Femur (tissue), 1 donor: ENCODE results near the gene RAB7A.
A peak's percentile ranks its signal among the peaks of the same experiment; 100 is the strongest.
"Not testable (repeated sequence)": the region's sequence is repeated elsewhere in the genome, so short reads cannot be mapped to it uniquely, and the experiment has no call there.

ENCODE experiments used
- DNase-seq: peaks from one replicate; pipeline ENCODE4 v3.0.0-alpha.2; 2017

Gene RAB7A

DNA sequence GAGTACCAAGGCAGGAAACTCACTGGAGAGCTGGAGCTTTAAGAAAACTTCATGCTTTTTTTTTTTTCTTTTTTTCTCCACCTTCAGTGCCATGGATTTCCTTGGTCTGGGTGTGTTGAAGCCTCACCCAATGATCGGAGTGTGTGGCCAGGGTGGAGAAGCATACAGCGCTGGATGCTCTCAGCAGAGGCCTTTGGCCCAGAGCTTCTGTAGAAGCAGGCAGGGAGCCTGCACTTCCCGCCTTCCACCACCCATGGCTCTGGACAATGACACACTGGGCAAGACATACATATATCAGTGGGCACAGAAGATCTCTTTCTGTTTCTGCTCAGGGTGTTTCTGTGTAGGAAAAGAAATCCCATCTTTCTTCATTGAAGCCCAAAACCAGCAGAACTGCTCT lies 97.6 kb downstream of the RAB7A start:
- DNase-seq: no peak

GRCh38 chr3:128824132-128824850 lies 98.3 kb downstream of the RAB7A start:
- no peak for DNase-seq

DNA sequence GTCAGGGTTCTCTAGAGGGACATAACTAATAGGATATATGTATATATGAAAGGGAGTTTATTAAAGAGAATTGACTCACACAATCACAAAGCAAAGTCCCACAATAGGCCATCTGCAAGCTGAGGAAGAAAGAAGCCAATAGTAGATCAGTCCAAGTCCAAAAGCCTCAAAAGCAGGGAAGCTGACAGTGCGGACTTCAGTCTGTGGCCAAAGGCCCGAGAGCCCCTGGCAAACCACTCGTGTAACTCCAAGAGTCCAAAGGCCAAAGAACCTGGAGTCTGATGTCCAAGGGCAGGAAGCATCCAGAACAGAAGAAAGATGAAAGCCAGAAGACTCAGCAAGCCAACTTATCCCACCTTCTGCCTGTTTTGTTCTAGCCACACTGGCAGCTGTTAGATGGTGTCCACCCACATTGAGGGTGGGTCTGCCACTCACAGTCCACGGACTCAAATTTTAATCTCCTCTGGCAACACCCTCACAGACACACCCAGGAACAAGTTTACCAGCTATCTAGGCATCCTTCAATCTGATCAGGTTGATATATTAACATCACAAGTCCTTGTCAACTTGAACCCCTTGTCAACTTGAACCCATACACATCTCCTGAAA lies 99.2 kb downstream of the RAB7A start:
- DNase-seq: no peak

DNA sequence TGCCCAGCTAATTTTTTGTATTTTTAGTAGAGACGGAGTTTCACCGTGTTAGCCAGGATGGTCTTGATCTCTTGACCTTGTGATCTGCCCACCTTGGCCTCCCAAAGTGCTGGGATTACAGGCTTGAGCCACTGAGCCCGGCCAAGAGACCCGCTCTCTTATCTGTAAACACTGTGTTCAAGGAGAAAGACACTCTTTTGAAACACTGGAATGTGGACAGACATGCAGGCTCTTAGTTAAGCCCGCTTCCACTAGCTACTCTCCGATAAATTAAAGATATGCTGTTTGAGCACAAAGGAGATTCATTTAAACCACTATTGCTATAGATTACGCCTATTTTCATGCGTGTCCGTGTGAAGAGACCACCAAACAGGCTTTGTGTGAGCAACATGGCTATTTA lies 103.1 kb downstream of the RAB7A start:
- not testable (repeated sequence) for DNase-seq

DNA sequence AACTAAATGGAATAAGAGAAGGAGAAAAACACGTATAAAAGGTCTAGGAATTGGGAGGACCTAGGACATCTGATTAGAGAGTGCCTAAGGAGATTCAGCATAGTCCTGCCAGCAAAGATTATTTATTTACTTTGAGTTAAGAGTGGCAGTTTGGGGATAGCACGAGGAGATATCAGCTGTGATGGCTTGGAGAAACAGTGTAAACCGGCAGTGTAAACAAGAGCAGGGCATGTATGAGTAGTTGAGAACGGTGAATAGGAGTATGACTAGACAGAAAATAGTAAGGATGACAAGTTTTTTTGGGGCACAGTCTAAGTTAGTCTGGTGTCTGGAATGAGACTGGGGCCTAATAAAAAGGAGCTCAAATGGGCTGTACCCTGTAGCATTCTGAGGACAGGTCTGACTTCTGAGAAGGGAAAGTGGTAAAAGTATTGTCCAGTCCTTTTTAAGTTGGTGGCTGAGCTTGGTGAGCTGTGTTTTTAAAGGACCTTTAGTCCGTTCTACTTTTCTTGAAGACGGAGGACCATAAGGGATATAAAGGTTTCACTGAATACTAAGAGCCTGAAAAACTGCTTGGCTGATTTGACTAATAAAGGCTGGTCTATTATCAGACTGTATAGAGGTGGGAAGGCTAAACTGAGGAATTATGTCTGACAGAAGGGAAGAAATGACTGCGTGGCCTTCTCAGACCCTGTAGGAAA lies 104.1 kb downstream of the RAB7A start:
- DNase-seq: not testable (repeated sequence)

DNA sequence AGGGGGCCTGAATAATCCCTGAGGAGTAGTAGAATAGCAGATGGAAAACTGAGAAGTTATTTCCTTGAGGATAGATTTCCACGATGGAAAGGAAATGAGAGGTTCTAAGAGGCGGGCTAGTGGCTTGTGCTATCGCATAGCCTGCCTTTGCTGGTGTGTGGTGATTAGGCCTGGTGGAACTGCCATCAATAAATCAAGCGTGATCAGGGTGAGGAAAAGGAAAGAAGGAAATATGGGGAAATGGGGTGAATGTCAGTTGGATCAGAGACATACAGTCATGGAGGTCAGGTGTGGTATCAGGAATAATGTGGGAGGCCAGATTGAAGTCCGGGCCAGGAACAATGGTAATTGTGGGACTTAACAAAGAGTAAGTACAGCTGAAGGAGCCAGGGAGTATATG lies 104.8 kb downstream of the RAB7A start:
- not testable (repeated sequence) for DNase-seq

DNA sequence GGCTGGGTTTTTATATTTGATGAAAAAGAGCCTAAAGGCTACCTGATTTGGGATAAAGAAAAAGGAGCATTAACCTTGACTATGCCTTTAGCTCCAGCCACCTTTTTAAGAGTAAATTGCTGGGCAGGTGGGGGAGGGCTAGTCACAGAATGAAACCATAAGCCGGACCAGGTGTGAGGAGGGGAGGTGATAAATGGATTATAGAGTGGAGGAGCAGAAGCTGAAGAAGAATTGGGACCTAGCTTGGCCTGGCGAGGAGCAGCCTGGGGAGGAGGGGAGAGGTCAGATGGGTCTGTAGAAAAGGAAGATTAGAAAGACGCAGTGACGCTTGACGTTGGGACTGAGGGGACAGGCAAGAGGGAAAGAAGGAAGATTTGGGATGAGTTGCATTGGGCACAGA lies 107.0 kb downstream of the RAB7A start:
- DNase-seq: not testable (repeated sequence)

DNA sequence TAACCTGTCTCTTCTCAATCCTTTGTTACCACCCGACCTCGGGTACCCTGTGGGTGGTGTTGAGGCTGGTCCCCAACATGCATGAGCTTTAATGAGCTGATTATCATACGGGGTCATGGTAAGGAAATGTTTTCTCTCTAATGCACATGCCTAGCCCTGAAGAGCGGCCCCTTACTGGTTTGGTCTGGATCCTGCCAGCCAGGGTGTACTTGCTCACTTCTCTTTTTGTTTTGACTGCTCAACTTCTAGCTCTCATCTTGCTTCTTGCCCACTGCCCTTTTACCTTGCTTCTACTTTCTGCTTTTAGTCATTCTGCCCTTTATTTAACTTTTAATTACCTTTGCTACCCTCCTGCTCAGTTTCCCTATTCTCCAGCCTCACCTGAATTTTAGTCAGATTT lies 109.1 kb downstream of the RAB7A start:
- no peak for DNase-seq

GRCh38 chr3:128841926-128842920 lies 116.2 kb downstream of the RAB7A start:
- no peak for DNase-seq

GRCh38 chr3:128844502-128844901 lies 118.5 kb downstream of the RAB7A start:
- no peak for DNase-seq

- DNase-seq: no peak
Observed at GRCh38 chr3:128845119-128845777, 119.3 kb downstream of the RAB7A start.

DNA sequence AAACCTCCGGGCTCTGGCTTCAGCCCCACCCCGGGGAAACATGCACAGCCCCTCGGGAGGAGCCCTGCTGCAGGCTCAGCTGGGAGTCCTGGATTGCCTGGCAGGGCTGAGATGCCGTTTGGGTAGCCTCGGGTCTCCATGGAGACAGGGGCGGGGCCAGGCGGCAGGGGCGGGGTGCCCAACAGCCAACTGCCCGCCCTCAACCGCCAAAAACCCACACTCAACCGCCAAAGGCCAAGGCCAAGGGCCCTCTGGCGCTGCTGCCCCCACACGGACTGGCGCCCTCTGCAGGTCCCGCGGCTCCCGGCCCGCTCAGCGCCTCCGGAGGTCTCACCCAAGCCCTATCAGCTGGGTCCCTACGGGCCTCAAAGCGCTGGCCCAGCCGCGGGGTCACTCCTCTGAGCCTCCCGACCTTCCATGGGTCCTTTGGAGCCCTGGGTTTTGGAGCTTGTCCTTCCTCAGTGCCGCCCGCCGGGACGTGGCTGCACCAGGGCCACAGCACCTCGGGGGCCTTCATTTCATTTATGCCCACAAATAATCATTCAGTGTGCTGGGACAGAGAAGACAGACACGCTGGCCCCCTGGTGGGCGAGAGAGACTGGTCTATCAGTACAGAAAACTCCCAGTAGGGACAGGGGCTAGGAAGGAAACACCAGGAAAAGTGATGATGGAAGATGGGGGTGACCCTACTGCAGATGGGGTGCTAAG lies 119.9 kb downstream of the RAB7A start:
- DNase-seq: peak; percentile 90

- peak; percentile 40 for DNase-seq
Observed at GRCh38 chr3:128846486-128846891, 120.5 kb downstream of the RAB7A start.

DNA sequence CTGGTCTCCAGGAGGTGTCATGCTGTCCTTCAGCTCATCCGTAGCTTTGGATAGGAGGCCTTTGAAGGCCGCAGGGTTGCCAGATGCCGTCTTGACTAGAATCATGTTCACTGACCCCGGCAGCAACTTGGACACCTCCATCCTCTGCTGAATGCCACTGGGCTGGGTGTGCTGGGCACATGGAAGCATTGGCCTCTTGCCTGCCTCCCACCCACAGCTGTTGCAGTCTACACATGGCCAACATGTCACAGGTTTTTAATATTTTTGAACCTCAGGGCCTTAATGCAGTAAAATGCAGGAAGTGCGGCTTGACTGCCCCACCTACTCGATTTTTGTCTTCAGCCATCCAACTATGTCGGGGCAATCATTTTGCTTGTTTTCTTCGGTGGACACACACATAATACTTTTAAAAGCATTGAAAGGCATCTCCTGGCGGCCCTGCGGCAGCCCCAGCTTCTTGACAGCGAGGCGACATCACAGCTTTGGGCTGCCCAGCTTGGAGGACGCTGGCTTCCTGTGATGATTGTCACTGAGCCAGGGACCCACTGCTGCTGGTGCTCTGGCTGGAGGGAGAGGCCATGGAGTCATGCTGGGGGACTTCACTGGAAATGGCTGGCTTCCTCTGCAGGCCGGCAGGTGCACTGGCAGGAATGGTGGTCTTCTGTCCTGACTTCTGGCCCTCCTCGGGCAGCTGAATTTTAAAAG lies 121.8 kb downstream of the RAB7A start:
- no peak for DNase-seq

DNA sequence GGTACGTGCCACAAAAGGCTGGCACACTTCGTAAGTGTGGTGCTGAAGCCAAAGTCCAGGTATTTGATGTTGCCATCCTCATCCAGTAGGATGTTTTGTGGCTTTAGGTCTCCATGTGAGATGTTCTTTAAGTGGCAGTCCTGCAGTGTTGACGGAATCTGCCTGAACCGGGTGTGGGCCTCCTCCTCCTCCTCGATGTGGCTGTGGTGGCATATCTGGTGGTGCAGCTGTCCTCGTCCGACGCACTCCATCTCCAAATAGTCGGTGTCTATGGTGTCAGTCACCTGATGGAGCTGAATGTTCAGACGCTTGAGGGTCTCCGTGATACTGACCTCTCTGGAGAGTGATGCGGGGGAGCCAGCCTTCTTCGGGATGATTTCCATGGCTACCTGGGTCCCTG lies 123.0 kb downstream of the RAB7A start:
- DNase-seq: no peak

DNA sequence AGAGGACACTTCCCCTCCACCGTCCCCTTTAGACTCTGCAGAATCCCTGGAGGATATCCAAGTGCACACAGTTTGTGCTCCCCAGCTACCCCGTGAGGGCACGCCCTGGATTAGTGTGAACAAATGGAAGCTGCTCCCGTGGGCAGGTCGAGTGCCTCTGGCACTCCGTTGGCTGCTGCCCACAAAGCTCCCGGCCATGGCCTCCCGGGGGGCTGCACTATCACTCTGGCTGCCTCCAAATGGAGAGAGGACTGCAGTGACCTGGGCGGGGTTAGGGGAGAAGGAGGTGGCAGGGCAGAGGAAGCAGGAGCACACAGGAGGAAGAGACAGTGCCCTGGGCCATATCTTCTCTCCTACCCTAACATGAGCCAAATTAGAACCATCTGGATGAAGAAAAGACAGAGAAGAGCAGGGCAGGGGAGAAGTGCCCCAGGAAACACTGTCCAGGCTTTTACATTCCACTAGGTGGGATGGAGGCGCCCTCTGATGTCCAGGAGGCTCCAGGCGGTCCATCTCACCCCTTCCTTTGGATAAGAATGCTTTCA lies 124.0 kb downstream of the RAB7A start:
- DNase-seq: peak; percentile 36

- no peak for DNase-seq
Observed at GRCh38 chr3:128850544-128850943, 124.6 kb downstream of the RAB7A start.

DNA sequence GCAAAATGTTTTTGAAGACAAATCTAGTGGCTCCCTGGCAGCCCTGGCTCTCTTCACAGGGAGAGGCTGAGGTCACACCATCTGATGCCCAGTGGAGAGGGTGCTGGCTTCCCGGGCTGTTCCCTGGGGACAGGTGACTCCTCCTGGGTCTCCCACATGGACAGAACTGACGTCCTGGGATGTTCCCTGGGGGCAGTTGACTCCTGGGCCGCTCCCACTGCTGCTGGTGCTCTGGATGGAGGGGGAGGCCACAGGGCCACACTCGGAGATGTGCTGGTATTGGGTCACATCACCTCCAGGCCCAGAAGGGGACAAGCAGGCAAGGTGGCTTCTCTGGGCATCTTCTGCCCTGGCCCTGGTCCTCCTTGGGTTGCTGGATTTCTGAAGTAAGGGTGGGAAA lies 125.6 kb downstream of the RAB7A start:
- DNase-seq: no peak

DNA sequence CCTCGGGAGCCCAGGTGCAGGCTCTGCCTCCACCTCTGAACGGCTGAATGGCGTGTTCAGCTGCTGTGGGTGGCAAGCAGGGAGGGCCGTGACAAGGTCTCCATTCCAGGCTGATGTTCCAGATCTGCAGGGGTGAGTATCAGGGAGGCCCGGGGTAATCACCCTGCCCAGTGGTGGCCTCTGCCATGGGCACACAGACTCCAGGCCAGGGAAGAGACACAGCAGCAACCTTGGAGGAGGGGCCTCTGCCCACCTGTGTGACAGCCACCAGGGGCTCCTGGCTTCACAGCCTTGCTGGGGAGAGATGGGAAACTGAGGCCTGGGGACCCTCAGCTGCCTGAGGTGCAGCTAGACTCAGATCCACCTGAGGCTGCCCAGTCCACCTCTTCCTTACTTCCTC lies 127.8 kb downstream of the RAB7A start:
- no peak for DNase-seq

DNA sequence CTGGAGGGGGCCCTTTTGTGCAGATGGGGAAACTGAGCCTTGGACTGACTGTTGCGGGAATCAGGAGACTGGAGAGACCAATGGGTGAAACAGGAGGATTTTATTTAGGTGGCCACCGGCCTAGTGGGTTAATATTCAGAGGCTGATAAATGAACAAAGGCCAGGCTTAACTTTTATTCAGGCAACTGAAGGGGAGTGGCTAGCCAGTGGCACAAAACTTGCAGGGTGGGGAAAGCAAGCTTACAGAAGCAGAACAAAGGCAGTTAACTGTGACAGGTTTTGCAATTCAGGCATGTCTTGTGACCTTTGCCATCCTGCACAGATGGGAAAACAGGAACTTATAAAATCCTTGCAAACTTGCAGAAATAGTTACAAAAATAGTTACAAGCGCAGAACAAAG lies 128.5 kb downstream of the RAB7A start:
- DNase-seq: no peak

- no peak for DNase-seq
Observed at GRCh38 chr3:128855569-128855968, 129.6 kb downstream of the RAB7A start.
